ENCODE measurements around the gene AREG. TPM values are rescaled to one million over a fixed set of nuclear protein-coding genes. Genes with fewer than 3 reads are reported as not detected.
A peak's percentile ranks its signal among the peaks of the same experiment; 100 is the strongest.

Gene AREG
- total RNA-seq, 1 experiment from 2014 or later = 739 TPM

DNA sequence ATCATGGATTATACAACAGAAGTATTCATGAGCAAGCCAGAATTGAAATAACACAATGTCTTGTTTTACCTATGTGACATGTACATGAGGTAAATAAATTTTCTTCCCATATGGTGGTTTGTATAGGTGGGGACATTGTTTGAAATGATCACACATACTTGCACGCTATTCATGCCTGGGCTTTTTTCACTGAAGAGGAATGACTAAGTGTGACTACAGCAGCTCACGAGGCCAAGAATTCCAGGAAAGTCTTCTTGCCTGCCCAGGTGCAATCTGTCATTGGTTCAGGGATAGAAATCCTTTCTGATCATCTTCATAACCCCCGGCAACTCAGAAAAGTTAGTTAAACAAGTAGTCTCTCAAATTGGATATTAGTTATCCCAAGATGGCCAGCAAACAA lies 36.3 kb upstream of the AREG start:
- DNase-seq (ENCODE audit: low read depth, low spot score) (no peak), ATAC-seq (peak; percentile 73)
- no peaks in the 10 kb centered on the region for H3K36me3 ChIP-seq (ENCODE audit: control insufficient read depth in 1 of 2, insufficient read depth in 2 of 2, low read length in 2 of 2)
- POLR2A ChIA-PET = interaction anchor here (0.8 to 3.2 kb wide), 3 partner anchors 36 to 41 kb away, joined by 3 to 10 read pairs (median 3); partner anchors contain the start of gene AREG
- CTCF ChIA-PET = no interaction called here
- H3K4me1 ChIP-seq (ENCODE audit: control insufficient read depth in 1 of 2, insufficient read depth in 2 of 2, low read length in 2 of 2) = peaks cover 9 to 31% of the 10 kb centered on the region in 2 experiments
- intact Hi-C loops (cut with micrococcal nuclease) = no loop called here
- 0 out of 2 replicates have a peak, but pooled peaks cover 3% of the 10 kb centered on the region for H3K9me2 ChIP-seq (ENCODE audit: insufficient read depth)
- H3K27me3 ChIP-seq (ENCODE audit: insufficient read depth, low read length) = no peaks in the 10 kb centered on the region
- RAD21 ChIA-PET (ENCODE audit: low non-redundant PET in 1 of 2, low total read pairs in 2 of 2, uncharacterized antibody in 2 of 2, unreplicated experiment in 2 of 2) = no interaction called here
- peak overlapping the region; percentile 32 for H2AFZ ChIP-seq (ENCODE audit: low read depth, low read length, poor library complexity, severe bottlenecking)
- no TSS peak for BruUV-seq (replicated peaks)
- TF ChIP-seq FOSL1 (IDR thresholded peaks at IDR 0.05; ENCODE audit: low read depth) (peak; percentile 61), CBX3 (IDR thresholded peaks at IDR 0.05; ENCODE audit: low read depth) (no peak), YY1 (IDR thresholded peaks at IDR 0.05; ENCODE audit: extremely low read depth, insufficient replicate concordance, low read depth, low read length) (no peak), SP1 (IDR thresholded peaks at IDR 0.05; ENCODE audit: low read depth) (peak; percentile 16; the same call in 1 of the 2 replicates), JUND (IDR thresholded peaks at IDR 0.05) (peak; percentile 33; the same call in 1 of the 2 replicates), POLR2A (IDR thresholded peaks at IDR 0.05; ENCODE audit: borderline replicate concordance, extremely low read depth, insufficient read depth, insufficient read length) (no peak), EGR1 (IDR thresholded peaks at IDR 0.05; ENCODE audit: low read depth) (no peak), POLR2AphosphoS5 (IDR thresholded peaks at IDR 0.05; ENCODE audit: low read depth, low read length) (0 out of 2 replicates have a peak, but pooled peaks have one; percentile 16), ZFX (IDR thresholded peaks at IDR 0.05) (no peak)
- TF ChIP-seq, protein P1, sequence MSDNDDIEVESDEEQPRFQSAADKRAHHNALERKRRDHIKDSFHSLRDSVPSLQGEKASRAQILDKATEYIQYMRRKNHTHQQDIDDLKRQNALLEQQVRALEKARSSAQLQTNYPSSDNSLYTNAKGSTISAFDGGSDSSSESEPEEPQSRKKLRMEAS (IDR thresholded peaks at IDR 0.05) = peak; percentile 81
- TF ChIP-seq, protein P2, sequence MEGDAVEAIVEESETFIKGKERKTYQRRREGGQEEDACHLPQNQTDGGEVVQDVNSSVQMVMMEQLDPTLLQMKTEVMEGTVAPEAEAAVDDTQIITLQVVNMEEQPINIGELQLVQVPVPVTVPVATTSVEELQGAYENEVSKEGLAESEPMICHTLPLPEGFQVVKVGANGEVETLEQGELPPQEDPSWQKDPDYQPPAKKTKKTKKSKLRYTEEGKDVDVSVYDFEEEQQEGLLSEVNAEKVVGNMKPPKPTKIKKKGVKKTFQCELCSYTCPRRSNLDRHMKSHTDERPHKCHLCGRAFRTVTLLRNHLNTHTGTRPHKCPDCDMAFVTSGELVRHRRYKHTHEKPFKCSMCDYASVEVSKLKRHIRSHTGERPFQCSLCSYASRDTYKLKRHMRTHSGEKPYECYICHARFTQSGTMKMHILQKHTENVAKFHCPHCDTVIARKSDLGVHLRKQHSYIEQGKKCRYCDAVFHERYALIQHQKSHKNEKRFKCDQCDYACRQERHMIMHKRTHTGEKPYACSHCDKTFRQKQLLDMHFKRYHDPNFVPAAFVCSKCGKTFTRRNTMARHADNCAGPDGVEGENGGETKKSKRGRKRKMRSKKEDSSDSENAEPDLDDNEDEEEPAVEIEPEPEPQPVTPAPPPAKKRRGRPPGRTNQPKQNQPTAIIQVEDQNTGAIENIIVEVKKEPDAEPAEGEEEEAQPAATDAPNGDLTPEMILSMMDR (IDR thresholded peaks at IDR 0.05 in 2 of 3, conservative IDR thresholded peaks at IDR 0.05 in 1 of 3; ENCODE audit: borderline replicate concordance in 1 of 3, insufficient read depth in 1 of 3, low read depth in 2 of 3, low read length in 2 of 3) = no peak
- TF ChIP-seq, protein P3, sequence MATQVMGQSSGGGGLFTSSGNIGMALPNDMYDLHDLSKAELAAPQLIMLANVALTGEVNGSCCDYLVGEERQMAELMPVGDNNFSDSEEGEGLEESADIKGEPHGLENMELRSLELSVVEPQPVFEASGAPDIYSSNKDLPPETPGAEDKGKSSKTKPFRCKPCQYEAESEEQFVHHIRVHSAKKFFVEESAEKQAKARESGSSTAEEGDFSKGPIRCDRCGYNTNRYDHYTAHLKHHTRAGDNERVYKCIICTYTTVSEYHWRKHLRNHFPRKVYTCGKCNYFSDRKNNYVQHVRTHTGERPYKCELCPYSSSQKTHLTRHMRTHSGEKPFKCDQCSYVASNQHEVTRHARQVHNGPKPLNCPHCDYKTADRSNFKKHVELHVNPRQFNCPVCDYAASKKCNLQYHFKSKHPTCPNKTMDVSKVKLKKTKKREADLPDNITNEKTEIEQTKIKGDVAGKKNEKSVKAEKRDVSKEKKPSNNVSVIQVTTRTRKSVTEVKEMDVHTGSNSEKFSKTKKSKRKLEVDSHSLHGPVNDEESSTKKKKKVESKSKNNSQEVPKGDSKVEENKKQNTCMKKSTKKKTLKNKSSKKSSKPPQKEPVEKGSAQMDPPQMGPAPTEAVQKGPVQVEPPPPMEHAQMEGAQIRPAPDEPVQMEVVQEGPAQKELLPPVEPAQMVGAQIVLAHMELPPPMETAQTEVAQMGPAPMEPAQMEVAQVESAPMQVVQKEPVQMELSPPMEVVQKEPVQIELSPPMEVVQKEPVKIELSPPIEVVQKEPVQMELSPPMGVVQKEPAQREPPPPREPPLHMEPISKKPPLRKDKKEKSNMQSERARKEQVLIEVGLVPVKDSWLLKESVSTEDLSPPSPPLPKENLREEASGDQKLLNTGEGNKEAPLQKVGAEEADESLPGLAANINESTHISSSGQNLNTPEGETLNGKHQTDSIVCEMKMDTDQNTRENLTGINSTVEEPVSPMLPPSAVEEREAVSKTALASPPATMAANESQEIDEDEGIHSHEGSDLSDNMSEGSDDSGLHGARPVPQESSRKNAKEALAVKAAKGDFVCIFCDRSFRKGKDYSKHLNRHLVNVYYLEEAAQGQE (IDR thresholded peaks at IDR 0.05; ENCODE audit: low read depth) = no peak
- H3K4me3 ChIP-seq (replicated peaks in 1 of 2; ENCODE audit: low read depth in 1 of 2, low read length in 2 of 2) = no peak overlapping the region
- H3K27ac ChIP-seq (ENCODE audit: low read depth, low read length) = peak overlapping the region; percentile 15; the same call in 1 of the 2 replicates
- H3K9me3 ChIP-seq (ENCODE audit: control insufficient read depth in 1 of 2, insufficient read depth in 1 of 2, low read depth in 1 of 2, low read length in 2 of 2) = no peaks in the 10 kb centered on the region
- H3K9ac ChIP-seq (ENCODE audit: low read length) = peak overlapping the region; percentile 5; the same call in 1 of the 2 replicates
- H4K20me1 ChIP-seq (ENCODE audit: insufficient read depth) = no peaks in the 10 kb centered on the region
- H3K79me2 ChIP-seq (ENCODE audit: insufficient read depth, low read length) = no peaks in the 10 kb centered on the region
- peak overlapping the region; percentile 20; the same call in 1 of the 2 replicates for H3K4me2 ChIP-seq (ENCODE audit: low read length)

All from HCT116 (cell line).